ENCODE data around the gene LSM14A. TPM values are rescaled to one million over a fixed set of nuclear protein-coding genes. Genes with fewer than 3 reads are reported as not detected.

The LSM14A gene
- total and polyA plus RNA-seq, 9 of the 15 experiments (the other 6 are each of a cell fraction or from before 2014, with no cell fraction given) = 19.5 to 150 (median 95.1) TPM

- TF ChIP-seq, protein P1, sequence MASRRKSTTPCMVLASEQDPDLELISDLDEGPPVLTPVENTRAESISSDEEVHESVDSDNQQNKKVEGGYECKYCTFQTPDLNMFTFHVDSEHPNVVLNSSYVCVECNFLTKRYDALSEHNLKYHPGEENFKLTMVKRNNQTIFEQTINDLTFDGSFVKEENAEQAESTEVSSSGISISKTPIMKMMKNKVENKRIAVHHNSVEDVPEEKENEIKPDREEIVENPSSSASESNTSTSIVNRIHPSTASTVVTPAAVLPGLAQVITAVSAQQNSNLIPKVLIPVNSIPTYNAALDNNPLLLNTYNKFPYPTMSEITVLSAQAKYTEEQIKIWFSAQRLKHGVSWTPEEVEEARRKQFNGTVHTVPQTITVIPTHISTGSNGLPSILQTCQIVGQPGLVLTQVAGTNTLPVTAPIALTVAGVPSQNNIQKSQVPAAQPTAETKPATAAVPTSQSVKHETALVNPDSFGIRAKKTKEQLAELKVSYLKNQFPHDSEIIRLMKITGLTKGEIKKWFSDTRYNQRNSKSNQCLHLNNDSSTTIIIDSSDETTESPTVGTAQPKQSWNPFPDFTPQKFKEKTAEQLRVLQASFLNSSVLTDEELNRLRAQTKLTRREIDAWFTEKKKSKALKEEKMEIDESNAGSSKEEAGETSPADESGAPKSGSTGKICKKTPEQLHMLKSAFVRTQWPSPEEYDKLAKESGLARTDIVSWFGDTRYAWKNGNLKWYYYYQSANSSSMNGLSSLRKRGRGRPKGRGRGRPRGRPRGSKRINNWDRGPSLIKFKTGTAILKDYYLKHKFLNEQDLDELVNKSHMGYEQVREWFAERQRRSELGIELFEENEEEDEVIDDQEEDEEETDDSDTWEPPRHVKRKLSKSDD (conservative IDR thresholded peaks at IDR 0.05; ENCODE audit: low read length) = no peak
- TF ChIP-seq ERF (CRISPR knock-in tag; IDR thresholded peaks at IDR 0.05) (no peak), CEBPZ (IDR thresholded peaks at IDR 0.05; ENCODE audit: borderline replicate concordance, low read depth, low read length) (no peak)
Measured at GRCh38 chr19:34269081-34269480, 96.8 kb downstream of the LSM14A start (continued).

- peaks cover 0 to 14% of the 10 kb centered on the region in 2 experiments; a peak in 4 of 5 replicates for H3K4me1 ChIP-seq (replicated peaks in 1 of 2; ENCODE audit: control insufficient read depth in 2 of 2, insufficient read depth in 2 of 2, low read length in 2 of 2)
- ATAC-seq (peak; percentile 15; the same call in 1 of the 3 replicates), DNase-seq (ENCODE audit: extremely low read depth in 1 of 4, low spot score in 3 of 4) (no peak), FAIRE-seq (no peak)
- WGBS (ENCODE audit: insufficient coverage, low coverage, missing lambda C conversion rate) = 46% methylated on average over 2 of the region's 2 CpGs
- H3K9ac ChIP-seq (ENCODE audit: insufficient read depth in 1 of 2, low read depth in 2 of 2, low read length in 2 of 2) = no peak overlapping the region
- in situ Hi-C loops (cut with MboI) = no loop called here
- no peak overlapping the region for H3K4me2 ChIP-seq (ENCODE audit: insufficient read depth, low read length)
- ChIA-PET POLR2A (interaction anchor here (0.9 to 1.6 kb wide), 2 partner anchors 13 to 25 kb away, joined by 4 read pairs; no protein-coding TSS in a partner anchor), CTCF (ENCODE audit: low intra/inter-chr PET ratio) (no interaction called here)
- no peak overlapping the region for H3K27ac ChIP-seq (ENCODE audit: extremely low read depth, low read depth, low read length)
- no peaks in the 10 kb centered on the region for H3K9me3 ChIP-seq (replicated peaks; ENCODE audit: control insufficient read depth, insufficient read depth, low read depth, low read length)
- H3K79me2 ChIP-seq (ENCODE audit: control insufficient read depth, insufficient read depth, low read length) = peaks cover 24% of the 10 kb centered on the region
- H3K4me3 ChIP-seq = no peak overlapping the region
- TF ChIP-seq NR2C2 (CRISPR knock-in tag; IDR thresholded peaks at IDR 0.05) = no peak
- TF ChIP-seq NR2C2 (tag; IDR thresholded peaks at IDR 0.05) = no peak
- TF ChIP-seq SRSF9 (IDR thresholded peaks at IDR 0.05; ENCODE audit: borderline replicate concordance, low read depth, low read length) = no peak
- TF ChIP-seq TSC22D4 (tag; IDR thresholded peaks at IDR 0.05) = no peak
- no peak for TF ChIP-seq PCBP2 (IDR thresholded peaks at IDR 0.05; ENCODE audit: low read depth, low read length, poor library complexity, severe bottlenecking)
- TF ChIP-seq ZNF431 (CRISPR knock-in tag; IDR thresholded peaks at IDR 0.05) = no peak
- no peak for TF ChIP-seq CBX8 (IDR thresholded peaks at IDR 0.05; ENCODE audit: borderline replicate concordance, extremely low read depth, low read depth, low read length, poor library complexity, severe bottlenecking)
- TF ChIP-seq EHMT2 (IDR thresholded peaks at IDR 0.05) = no peak
- TF ChIP-seq KLF16 (IDR thresholded peaks at IDR 0.05) = no peak
- no peak for TF ChIP-seq HLTF (IDR thresholded peaks at IDR 0.05)
- no peak for TF ChIP-seq MBD2 (IDR thresholded peaks at IDR 0.05; ENCODE audit: borderline replicate concordance, low read depth)
- TF ChIP-seq HCFC1 (IDR thresholded peaks at IDR 0.05; ENCODE audit: low read depth, low read length) = no peak
- TF ChIP-seq KDM5B (IDR thresholded peaks at IDR 0.05; ENCODE audit: insufficient replicate concordance, low read depth, low read length) = no peak
- no peak overlapping the region for H2AFZ ChIP-seq (ENCODE audit: low read depth, low read length)
- no peaks in the 10 kb centered on the region for H3K27me3 ChIP-seq (ENCODE audit: control insufficient read depth in 2 of 2, insufficient read depth in 2 of 2, low read length in 2 of 2)
- H3K36me3 ChIP-seq (ENCODE audit: control insufficient read depth, insufficient read depth, low read length) = no peaks in the 10 kb centered on the region
- intact Hi-C loops (cut with micrococcal nuclease) = no loop called here
- no peaks in the 10 kb centered on the region for H3K9me1 ChIP-seq (ENCODE audit: control insufficient read depth, insufficient read depth, low read length)
- H4K20me1 ChIP-seq (replicated peaks; ENCODE audit: control insufficient read depth, insufficient read depth, low read length) = peaks cover 35% of the 10 kb centered on the region
- BruUV-seq (replicated peaks) = no TSS peak
Measured at GRCh38 chr19:34269489-34269888, 97.2 kb downstream of the LSM14A start.

Measured in K562 (cell line).